ENCODE results near the gene POLR2L.

- TF ChIP-seq CTCF (IDR thresholded peaks at IDR 0.05; ENCODE audit: low read depth, low read length, poor library complexity, severe bottlenecking) = no peak
- no peak for TF ChIP-seq EZH2phosphoT487 (IDR thresholded peaks at IDR 0.05; ENCODE audit: borderline replicate concordance, low read length)
Observed at GRCh38 chr11:847876-848275, 5.5 kb upstream of the POLR2L start.

Measured in DOHH2 (cell line).